Measurements from ENCODE around the gene PRAMEF9.
"Not testable (repeated sequence)": the region's sequence is repeated elsewhere in the genome, so short reads cannot be mapped to it uniquely, and the experiment has no call there.

DNA sequence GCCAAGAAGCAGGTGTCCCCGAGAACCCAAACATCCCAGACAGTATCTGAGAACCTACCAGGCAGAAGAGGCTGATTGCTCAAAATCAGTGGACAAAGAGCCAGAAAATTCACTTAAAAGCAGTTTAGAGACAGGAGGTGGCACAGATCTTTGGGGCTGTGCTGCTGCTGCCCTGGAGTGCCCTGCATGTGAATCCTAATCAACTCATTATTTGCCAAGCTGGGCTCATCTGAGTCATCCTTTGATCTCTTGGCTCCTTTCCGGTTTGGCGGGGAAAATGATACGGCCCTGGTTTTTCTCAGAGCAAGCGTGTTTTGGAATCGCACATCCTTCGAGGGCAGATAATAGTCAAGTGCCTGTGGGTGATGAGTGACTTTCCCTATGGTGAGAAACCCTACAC, 45.0 kb downstream of the PRAMEF9 start:
- TF ChIP-seq, protein P1, sequence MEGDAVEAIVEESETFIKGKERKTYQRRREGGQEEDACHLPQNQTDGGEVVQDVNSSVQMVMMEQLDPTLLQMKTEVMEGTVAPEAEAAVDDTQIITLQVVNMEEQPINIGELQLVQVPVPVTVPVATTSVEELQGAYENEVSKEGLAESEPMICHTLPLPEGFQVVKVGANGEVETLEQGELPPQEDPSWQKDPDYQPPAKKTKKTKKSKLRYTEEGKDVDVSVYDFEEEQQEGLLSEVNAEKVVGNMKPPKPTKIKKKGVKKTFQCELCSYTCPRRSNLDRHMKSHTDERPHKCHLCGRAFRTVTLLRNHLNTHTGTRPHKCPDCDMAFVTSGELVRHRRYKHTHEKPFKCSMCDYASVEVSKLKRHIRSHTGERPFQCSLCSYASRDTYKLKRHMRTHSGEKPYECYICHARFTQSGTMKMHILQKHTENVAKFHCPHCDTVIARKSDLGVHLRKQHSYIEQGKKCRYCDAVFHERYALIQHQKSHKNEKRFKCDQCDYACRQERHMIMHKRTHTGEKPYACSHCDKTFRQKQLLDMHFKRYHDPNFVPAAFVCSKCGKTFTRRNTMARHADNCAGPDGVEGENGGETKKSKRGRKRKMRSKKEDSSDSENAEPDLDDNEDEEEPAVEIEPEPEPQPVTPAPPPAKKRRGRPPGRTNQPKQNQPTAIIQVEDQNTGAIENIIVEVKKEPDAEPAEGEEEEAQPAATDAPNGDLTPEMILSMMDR (conservative IDR thresholded peaks at IDR 0.05; ENCODE audit: low read depth, low read length) = not testable (repeated sequence)
- TF ChIP-seq EZH2 (IDR thresholded peaks at IDR 0.05; ENCODE audit: borderline replicate concordance, low read depth, low read length, poor library complexity, severe bottlenecking) = not testable (repeated sequence)

Measured in A673 (cell line).